SH-SY5Y (cell line): ENCODE measurements around the gene STH.

ENCODE experiments used
- GATA2 ChIP-seq: IDR thresholded peaks from 2 replicates; pipeline ENCODE4 v1.6.1; 2011; ENCODE audit warnings: mild to moderate bottlenecking, low read depth, low read length
- GATA3 ChIP-seq: IDR thresholded peaks from 2 replicates; pipeline ENCODE4 v1.6.1; 2011; ENCODE audit warnings: low read depth, mild to moderate bottlenecking, low read length, moderate library complexity

- TF ChIP-seq GATA2 (no peak), GATA3 (no peak)
Measured at GRCh38 chr17:45970659-45971058, 28.4 kb upstream of the STH start.
